LNCAP (cell line): ENCODE results near the gene GPR84.

Source experiments
- TF ChIP-seq, protein P1 (sequence below): fragments of 450-650 bp; IDR thresholded peaks from 2 replicates; pipeline ENCODE4 v1.5.1; 2017; ENCODE audit warnings: mild to moderate bottlenecking

Gene GPR84

DNA sequence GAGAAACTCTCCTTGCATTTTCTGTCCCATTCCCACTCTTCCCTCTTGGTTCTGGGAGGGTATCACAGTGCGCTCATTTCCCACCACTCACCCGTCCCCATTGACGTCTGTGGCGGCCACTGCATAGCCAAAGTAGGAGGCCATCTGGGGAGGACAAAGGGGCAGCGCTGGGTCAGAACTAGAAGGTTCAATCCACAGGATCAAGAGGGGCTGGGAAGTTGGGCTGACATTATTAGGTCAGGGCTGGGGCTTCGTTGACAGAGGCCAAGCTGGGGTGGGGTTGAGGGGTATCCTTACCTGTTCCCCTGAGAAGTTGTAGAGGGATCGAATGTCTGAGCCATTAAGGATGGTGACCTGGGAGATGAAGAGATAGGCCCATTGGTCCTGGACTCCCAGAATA, 41.3 kb upstream of the GPR84 start:
- TF ChIP-seq, protein P1, sequence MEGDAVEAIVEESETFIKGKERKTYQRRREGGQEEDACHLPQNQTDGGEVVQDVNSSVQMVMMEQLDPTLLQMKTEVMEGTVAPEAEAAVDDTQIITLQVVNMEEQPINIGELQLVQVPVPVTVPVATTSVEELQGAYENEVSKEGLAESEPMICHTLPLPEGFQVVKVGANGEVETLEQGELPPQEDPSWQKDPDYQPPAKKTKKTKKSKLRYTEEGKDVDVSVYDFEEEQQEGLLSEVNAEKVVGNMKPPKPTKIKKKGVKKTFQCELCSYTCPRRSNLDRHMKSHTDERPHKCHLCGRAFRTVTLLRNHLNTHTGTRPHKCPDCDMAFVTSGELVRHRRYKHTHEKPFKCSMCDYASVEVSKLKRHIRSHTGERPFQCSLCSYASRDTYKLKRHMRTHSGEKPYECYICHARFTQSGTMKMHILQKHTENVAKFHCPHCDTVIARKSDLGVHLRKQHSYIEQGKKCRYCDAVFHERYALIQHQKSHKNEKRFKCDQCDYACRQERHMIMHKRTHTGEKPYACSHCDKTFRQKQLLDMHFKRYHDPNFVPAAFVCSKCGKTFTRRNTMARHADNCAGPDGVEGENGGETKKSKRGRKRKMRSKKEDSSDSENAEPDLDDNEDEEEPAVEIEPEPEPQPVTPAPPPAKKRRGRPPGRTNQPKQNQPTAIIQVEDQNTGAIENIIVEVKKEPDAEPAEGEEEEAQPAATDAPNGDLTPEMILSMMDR = no peak

GRCh38 chr12:54405106-54405505, 40.8 kb upstream of the GPR84 start:
- TF ChIP-seq, protein P1 = no peak

- TF ChIP-seq, protein P1 = peak; percentile 99
These were observed 40.0 kb upstream of the GPR84 start for GRCh38 chr12:54404061-54405004.

DNA sequence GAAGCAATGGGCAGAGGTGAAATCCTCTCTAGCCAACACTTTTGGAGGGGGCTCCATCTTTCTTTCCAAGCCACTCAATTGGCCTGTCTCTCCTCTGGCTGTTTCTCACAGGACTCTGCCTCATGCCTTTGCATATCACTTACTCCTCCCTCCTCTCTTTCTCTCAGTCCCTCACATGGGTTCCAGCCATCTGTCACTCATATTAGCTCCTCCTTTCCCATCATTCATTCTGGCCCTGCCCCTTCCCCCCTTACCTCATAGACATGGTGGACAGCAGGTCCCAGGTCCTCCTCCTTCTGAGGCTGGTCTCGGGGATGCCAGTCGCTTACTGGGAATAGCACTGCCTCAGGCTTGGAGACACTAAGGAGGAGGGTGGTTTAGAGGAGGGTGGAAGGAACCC, 36.8 kb upstream of the GPR84 start:
- TF ChIP-seq, protein P1 = no peak

DNA sequence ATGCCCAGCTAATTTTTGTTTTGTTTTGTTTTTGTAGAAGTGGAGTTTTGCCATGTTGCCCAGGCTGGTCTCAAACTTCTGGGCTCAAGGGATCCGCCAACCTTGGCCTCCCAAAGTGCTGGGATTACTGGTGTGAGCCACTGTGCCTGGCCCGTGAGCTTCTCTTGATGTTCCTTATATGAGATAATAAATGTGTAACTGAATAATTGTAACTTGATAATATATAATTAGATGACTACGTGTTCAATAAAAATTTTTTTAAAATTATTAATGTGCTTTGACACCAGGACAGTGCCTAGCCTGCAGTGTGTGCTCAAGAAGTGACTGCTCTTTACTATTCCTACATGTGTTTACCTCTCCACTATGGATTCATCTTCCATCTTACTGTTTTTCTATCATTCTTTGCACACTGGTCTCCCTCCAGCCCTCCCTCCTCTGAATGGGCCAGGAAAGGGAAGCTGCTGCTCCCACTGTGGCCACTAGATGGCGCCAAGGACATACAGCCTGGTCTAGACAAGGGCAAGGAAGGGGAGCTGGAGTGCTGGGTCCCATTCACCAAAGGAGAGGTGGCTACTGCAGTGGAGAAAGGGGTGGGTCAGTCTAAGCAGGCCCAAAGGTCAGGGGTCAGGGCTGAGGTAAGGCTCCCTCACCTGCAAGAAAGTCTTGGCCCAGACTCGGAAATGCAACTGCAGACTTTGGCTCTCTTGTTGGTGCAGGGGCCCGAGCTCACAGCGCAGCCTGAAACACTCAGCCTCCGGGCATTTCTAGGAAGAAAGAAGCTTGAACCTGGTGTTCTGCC, 34.9 kb upstream of the GPR84 start:
- TF ChIP-seq, protein P1 = peak; percentile 99

GRCh38 chr12:54398218-54398617, 33.9 kb upstream of the GPR84 start:
- TF ChIP-seq, protein P1 = no peak

DNA sequence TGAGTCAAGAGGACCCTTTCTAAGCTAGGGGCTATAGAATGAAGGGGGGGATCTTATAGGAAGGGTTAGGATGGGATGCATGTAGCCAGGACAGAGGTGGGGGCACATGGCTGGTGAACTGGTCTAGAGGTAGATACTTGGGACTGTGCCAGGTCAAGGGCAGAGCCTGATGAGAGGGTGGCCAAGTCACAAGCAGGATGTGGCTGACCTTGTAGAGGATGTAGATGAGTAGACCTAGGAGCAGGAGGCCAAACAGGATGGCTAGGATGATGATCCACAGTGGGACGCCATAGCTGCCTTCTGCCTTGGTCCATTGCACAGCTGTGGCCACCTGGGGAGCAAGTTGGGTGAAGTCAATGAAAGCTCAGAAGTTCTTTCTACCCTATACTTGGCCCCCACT, 32.9 kb upstream of the GPR84 start:
- TF ChIP-seq, protein P1 = no peak
